GM19395 (cell line): ENCODE data around the gene F12.

Experiments used
- ATAC-seq: cut with Tn5 transposase; IDR thresholded peaks from one replicate; pipeline ENCODE4 v1.9.1; 2021; ENCODE audit warnings: mild to moderate bottlenecking, moderate library complexity; ENCODE audit not compliant: unreplicated experiment

The F12 gene

GRCh38 chr5:177446200-177447065 is 37.1 kb upstream of the F12 start, which contains the start of gene PRR7:
Gene PRR7 (plus strand): TSS chr5:177446814. CDS start chr5:177455068, 8,254 bp downstream.
- peak; percentile 56 for ATAC-seq

DNA sequence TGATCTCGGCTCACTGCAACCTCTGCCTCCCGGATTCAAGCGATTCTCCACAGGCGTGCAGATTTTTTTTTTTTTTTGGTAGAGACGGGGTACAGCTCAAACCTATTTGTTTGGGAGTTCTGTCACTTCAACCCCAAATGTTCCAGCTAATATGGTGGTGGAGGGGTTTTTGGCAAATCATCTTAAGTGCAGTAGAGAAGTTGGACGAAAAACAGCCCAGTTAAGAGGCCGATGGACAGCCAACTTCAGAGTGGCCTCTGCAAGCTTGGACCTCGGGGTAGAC is 36.5 kb upstream of the F12 start:
- ATAC-seq: no peak

DNA sequence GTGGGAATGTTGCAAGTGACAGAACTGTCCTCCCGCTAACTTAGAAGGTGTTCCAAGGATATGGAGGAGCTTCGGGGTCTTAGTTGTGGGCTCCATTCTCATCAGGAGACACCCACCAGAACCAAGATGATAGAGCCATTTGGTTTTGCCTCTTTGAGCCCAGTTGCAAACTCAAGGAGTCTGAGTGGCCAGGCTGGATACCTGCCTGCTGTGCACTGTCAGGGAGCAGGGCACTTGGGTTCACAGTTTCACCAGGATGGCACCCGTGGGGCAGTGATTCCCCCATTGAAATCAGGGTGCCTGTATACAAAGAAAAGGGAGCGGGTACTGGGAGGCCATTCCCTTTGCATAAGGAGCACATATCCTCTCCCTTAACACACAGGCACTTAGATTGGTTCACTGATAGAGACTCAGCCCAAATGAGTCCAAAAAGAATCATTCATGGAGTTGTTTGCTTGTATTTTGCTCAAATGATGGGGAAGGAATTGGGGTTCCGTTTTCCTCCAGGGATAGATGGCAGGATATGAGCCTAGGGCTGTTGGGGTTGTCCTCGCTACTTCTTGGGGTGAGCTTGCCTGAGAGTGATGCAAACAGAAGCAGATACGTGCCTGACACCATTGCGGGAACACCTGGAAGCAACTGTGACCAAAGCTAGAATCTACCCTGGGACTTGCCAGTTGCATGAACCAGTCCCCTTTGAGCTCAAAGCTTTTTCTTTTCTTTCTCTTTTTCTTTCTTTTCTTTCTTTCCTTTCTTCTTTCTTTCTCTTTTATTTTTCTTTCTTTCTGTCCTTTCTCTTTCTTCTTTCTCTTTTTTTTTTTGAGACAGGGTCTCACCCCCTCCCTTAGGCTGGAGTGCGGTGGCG is 35.9 kb upstream of the F12 start:
- ATAC-seq: no peak

DNA sequence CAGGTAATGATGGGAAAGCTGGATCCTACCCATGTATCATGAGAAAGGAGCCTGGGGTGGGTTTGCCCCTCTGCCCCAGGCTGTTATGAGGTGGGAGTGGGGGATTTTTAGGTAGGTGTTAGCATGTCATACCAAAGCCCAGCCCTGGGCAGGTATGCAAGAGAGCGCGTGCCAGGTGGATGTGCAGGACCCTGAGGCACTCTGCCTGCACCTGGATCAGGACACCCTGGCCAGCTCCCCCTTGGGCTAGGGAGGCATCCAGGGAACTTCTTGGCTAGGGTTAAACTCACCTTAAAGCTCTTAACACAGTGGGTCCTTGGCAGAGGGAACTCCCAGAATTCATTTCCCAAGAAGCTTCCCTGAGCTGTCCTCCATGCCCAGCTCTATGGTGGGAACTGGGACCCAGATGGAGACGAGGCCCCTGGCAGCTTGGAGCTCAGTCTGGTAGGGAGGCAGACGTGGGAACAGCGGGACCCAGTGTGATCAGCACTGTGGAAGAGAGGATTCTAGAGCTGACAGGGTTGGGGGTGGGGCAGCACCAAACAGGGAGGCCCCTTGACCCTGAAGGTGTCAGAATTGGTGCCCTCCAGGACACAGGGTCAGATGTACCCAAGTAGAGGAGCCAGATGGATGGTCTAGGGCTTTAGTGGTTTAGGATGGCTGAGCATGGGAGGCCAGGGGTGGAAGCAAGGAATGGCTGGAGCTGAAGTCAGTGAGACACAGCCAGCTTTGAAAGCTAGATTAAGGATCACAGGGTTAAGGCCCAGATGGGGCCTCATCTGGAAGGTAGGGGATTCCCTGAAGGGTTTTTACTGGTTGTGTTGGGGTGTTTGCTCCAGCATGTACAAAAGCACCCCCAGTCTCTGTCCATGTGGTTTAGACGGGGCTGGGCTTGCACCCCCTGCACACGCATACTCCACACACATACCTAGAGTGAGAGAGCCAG is 35.0 kb upstream of the F12 start:
- ATAC-seq: no peak

DNA sequence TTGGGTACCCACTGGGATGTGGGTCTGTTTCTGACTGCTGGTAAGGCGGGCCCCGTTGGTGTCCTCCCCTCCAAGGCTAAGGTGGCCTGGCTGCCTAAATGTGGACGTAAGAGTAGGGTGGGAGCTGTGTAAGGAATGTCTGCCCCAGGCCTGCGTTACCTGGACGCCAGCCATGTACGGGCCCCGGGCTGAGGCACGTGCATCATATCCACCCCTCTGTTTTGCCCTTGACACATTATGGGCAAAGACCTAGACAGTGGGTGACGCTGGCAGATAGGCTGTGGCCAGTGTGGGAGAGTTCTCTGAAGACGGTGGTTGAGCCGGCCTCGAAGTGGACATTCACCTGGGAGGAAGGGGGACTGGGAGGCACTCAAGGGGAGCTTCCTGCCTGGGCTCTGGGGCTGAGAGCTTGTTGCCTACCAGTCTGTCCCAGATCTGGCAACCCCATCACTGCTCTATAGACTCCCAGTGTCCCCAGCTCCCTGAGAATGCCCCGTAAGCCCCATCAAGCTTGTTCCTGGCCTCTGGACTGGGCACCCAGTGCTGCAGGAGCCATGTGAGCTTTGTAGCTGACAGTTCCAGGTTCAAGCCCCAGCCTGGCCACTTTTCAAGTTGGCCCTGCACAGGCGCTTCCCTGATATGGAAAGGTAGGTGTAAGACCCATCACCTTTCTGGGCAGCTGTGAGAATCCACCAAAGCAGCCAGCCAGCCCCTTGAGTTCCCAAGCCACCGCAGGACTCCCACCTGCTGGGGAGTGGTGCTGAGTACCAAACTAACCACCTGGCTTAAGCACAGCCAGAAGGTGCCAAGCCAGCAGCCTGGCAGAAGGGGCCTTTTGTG is 34.0 kb upstream of the F12 start:
- no peak for ATAC-seq

DNA sequence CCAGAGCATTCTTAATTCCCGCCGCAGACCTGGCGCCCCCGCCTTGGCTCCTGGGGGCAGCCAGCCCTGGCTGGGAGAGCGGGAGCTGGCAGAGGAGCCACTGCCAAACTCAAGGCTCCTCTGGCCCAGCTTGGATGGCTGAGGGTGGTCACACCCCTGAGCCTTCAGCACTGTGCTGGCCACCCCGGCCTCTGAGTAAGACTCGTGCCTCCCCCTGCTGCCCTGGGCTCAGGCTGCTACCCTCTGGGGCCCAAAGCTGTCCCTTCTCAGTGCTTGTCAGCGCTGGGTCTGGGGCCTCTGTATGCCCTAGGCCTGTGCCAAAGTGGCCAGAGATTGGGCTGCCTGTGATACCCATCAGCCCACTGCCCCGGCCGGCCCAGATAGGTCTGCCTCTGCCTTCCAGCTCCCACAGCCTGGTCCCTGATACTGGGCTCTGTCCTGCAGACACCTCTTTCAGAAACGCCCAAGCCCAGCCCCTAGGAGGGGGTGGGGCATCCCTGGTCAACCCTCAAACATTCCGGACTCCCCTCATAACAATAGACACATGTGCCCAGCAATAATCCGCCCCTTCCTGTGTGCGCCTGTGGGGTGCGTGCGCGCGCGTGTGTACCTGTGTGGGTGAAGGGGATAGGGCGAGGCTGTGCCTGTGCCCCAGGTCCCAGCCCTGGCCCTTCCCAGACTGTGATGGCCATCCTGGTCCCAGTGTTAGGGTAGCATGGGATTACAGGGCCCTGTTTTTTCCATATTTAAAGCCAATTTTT is 32.9 kb upstream of the F12 start:
- ATAC-seq: no peak

DNA sequence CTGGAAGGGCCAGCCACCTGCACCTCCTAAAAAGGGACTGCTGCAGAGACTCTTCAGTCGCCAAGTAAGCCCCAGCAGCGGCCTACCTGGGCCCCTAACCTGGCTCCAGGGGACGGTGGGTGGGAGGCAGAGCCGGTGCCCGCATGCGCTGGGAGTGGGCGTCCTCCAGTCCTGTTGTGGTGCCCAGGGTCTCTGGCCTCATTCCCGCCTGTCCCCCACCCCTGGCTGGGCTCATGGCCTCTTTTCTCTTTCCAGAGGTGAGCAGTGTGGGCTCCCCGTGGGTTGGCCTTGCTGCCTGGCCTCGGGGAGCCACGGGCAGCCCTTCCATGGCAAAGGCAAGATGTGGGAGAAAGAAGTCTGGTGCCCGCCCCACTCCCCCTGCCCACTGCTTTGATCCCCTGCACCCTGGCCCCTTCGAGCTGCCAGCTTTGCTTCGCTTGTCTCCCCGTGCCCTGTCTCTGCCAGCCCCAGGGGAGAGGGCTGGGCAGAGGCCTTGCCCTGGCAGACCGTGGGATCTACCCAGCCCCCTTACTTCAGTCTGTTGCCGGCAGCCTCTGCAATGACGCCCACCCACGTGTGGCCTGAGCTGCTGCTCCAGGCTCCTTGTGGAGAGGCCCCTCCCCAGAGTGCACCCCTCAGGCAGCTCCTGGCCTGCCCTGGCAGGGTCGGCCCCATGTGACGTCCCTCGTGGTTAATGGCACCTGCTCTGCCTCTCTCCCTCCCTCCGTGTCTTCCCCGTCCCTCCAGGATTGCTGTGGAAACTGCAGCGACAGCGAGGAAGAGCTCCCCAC is 31.8 kb upstream of the F12 start:
- no peak for ATAC-seq

GRCh38 chr5:177440211-177440989 is 31.0 kb upstream of the F12 start:
- no peak for ATAC-seq

DNA sequence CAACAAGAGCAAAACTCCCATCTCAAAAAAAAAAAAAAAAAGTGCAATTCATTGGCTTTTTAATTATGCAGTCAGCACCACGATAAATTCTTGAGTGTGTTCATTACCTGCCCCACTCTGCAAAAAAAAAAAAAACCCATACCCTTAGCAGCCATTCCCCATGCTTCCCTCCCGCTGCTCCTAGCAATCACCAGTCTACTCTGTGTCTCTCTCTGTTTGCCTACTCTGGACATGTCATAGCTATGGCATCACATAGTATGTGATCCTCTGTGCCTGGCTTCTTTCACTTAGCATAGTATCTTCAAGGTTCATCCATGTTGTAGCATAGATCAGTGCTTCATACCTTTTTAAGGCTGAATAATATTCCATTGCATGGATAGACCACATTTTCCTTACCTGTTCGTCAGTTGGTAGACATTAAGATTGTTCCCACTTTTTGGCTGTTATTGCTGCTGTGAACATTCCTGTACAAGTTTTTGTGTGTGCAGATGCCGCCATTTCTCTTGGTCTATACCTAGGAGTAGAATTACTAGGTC is 30.2 kb upstream of the F12 start:
- ATAC-seq: no peak

GRCh38 chr5:177438468-177438867 is 29.1 kb upstream of the F12 start:
- ATAC-seq: no peak

GRCh38 chr5:177437623-177438022 is 28.3 kb upstream of the F12 start:
- no peak for ATAC-seq

DNA sequence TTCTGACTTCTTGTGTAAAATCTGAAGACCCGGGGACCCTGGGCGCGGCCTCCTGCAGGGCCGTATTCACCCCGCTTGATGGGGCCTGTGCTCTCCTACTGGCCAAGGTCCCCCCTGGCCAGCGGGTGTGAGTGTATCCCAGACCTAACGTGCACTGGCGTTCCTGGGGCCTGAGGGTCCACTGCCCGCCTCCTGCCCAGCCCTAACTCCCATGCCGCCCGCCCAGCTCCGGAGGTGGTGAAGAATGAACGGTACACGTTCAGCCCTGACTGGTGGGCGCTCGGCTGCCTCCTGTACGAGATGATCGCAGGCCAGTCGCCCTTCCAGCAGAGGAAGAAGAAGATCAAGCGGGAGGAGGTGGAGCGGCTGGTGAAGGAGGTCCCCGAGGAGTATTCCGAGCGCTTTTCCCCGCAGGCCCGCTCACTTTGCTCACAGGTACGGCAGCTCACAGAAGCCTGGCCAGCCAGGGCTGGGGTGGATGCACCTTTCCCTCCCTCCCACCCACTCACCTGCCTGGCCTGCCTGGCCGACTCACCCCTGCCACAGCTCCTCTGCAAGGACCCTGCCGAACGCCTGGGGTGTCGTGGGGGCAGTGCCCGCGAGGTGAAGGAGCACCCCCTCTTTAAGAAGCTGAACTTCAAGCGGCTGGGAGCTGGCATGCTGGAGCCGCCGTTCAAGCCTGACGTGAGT is 26.6 kb upstream of the F12 start:
- ATAC-seq: no peak

DNA sequence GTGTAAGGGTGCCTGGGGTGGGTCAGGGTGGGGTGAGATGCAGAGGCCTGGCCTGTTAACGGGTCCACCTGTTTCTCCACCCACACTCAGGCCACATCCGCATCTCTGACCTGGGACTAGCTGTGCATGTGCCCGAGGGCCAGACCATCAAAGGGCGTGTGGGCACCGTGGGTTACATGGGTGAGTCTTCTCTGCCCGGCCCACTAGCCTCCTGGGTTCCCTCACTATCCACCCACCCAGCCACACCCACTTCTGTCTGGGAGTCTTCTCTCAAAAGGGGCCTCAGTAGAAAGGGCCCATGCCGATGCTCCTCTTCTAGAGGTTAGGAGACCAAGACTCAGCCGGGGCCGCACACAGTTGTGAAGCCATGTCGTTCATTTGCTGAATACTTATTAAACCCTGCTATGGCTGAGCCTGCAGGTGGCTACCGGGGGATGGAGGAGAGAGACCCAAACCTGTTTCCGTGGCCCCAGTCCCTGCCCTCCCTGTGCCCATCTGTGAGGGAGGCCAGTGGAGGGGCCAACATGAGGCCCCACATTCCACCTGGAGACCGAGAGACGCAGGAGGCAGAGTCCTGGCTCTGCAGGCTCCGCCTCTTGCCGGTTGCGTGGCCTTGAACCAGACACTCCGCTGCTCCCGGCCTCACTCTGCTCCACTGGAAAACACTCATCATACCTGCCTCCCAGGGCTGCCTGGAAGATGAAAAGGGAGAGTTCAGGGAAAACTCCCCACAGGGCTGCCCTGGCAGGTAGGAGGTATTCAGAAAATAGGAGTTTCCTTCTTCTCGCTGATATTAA is 25.8 kb upstream of the F12 start:
- ATAC-seq: no peak

GRCh38 chr5:177434437-177434836 is 25.1 kb upstream of the F12 start:
- ATAC-seq: no peak

DNA sequence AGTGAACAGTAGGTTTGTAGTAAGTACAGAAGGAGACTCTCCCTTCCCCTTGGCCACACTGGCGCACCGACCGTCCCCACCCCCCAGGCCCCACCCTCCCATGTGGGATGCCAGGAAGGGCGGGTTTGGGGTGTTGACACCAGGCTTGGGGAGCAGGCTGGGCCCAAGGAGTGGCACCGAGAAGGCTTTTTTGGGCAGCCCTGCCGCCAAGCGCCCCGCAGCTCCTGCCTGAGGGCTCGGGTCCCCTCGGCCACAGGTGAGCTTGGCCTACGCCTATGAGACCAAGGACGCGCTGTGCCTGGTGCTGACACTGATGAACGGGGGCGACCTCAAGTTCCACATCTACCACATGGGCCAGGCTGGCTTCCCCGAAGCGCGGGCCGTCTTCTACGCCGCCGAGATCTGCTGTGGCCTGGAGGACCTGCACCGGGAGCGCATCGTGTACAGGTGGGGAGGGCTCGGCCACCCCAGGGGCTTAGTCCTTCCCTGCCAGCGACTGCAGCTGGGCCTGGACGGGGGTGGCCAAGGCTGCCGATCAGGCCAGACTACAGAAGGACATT is 24.4 kb upstream of the F12 start:
- no peak for ATAC-seq
